Choroid plexus epithelial cell (primary cell): ENCODE data around the gene SLC6A19.

Experiments
- DNase-seq: peaks from one replicate; pipeline ENCODE4 v3.0.0-alpha.2; 2010; ENCODE audit warnings: low read depth
- H3K4me3 ChIP-seq: 2 replicates; pipeline ENCODE4 v1.5.1; 2011; ENCODE audit warnings: low read depth, mild to moderate bottlenecking, control low read depth, low read length, moderate library complexity
- TF ChIP-seq, protein P1 (sequence below): conservative IDR thresholded peaks from 2 replicates; pipeline ENCODE4 v1.5.1; 2011; ENCODE audit warnings: low read depth, mild to moderate bottlenecking, control low read depth, inconsistent platforms, low read length, moderate library complexity

SLC6A19 gene

DNA sequence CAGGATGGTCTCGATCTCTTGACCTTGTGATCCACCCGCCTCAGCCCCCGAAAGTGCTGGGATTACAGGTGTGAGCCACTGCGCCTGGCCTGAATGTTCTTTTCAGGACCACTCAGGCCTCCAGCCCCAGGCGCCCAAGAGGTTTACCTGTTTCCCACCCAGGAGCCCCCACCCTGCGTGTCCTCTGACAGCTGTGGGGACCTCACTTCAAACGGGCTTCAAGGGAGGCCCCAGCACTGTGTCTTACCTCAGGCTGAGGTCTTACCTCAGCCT is 19.1 kb upstream of the SLC6A19 start:
- TF ChIP-seq, protein P1, sequence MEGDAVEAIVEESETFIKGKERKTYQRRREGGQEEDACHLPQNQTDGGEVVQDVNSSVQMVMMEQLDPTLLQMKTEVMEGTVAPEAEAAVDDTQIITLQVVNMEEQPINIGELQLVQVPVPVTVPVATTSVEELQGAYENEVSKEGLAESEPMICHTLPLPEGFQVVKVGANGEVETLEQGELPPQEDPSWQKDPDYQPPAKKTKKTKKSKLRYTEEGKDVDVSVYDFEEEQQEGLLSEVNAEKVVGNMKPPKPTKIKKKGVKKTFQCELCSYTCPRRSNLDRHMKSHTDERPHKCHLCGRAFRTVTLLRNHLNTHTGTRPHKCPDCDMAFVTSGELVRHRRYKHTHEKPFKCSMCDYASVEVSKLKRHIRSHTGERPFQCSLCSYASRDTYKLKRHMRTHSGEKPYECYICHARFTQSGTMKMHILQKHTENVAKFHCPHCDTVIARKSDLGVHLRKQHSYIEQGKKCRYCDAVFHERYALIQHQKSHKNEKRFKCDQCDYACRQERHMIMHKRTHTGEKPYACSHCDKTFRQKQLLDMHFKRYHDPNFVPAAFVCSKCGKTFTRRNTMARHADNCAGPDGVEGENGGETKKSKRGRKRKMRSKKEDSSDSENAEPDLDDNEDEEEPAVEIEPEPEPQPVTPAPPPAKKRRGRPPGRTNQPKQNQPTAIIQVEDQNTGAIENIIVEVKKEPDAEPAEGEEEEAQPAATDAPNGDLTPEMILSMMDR, result no peak
- no peak for DNase-seq
- H3K4me3 ChIP-seq, result no peak overlapping the region

DNA sequence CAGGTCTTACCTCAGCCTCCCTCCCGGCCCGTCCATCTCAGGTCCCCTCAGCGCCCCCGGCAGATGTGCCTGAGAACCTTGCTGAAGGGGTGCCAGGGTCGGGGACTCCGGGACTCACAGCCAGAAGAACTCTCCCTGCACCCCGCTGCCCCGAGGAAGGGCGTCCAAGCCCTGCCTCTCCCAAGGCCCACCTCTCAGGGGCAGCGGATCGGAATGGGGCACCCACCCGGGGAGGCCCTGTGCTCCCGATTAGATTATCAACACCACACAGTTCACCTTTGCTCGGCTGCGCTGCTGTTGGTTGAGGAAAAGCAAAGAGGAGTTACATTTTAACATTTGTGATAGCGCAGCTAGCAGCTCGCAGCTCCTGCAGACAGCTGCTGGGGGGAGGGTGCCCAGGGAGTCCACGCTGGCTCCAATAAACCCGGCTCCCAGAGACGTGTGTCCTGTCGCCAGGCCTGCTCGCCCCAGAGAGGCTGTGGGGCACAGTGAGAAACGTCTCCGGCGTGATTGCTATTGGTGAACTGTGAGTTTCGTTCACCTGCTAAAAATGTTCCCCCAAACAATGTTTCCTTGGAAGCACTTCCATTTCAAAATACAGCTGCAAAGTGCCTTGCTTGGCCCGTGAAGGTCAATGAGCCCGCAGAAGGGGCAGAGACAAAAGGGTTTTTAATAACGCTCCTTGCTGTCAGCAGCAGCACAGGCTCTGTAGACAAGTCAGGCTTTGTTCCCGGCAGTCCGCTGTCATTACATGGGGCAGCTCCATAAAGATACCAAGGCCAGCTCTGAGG is 18.6 kb upstream of the SLC6A19 start:
- TF ChIP-seq, protein P1, result no peak
- no peak for DNase-seq
- H3K4me3 ChIP-seq, result no peak overlapping the region

DNA sequence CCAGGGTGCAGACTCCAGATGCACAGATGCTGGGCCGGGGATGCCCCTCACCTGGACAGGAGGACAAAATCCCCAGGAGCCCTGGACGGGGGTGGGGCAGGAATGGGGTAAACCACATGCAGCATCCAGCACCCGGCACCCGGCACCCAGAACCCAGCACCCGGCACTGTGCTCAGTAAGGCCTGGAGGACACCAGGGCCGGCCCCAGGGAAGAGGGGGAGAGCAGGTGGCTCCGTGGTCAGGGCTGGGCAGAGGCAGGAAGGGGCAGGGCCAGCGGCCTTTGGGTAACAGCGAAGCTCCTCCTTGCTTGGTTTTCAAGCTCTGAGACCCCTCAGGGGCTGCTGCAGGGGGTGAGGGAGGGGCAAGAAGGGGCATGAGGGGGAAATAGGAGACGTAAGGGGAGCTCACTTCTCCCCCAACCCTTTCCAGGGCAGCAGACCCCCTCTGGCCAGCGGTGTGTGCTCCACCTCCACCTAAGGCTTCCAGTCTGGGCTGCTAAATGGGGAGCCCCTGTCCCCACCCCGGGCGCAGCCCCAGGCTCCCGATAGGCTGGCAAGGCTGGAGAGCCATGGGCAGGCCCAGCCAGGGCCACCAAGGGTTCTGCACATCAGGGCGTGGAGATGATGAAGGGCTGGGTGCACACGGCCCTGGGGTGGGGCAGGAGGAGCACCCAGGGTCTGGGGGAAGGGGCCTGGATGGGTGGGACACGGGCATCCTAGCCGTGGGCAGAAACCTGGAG is 17.8 kb upstream of the SLC6A19 start:
- no peak overlapping the region for H3K4me3 ChIP-seq
- TF ChIP-seq, protein P1, result no peak

DNA sequence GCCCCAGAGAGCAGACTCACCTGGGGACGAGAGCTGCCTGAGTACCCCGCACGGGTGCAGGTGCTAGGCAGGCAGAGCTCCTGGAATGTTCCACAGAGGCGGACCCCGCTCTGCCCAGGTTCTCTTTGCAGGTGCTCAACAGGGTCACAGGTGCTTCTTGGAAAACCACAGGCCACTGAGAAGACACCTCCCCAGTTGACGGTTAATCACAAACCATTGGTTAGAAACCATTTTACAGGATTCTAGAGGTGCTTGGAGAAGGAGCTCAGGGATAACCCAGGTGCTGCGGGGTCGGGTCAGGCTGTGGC is 17.3 kb upstream of the SLC6A19 start:
- no peak for DNase-seq
- TF ChIP-seq, protein P1, result no peak
- H3K4me3 ChIP-seq, result no peak overlapping the region

More for the DNA sequence above, 17.8 kb upstream of the SLC6A19 start:
- no peak for DNase-seq

DNA sequence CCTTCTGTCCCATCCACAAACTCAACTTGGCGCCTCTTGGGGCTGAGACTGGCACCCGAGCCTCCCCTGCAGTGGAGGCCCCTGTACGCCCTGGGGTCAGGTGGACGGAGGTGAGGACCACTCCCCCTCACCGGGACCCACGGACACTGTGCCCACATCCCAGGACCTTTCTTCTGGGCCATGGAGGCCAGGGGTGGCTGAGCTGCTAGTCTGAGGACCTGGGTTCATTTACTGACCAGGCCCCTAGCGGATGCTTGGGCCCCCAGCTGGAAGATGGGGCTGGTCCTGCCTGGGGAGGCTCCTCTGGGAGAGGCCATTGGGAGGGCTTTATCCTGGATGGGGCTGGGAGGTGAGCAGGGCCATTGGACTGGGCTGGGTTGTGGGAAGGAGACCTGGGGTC is 16.9 kb upstream of the SLC6A19 start:
- TF ChIP-seq, protein P1, result no peak
- H3K4me3 ChIP-seq, result no peak overlapping the region
- no peak for DNase-seq

DNA sequence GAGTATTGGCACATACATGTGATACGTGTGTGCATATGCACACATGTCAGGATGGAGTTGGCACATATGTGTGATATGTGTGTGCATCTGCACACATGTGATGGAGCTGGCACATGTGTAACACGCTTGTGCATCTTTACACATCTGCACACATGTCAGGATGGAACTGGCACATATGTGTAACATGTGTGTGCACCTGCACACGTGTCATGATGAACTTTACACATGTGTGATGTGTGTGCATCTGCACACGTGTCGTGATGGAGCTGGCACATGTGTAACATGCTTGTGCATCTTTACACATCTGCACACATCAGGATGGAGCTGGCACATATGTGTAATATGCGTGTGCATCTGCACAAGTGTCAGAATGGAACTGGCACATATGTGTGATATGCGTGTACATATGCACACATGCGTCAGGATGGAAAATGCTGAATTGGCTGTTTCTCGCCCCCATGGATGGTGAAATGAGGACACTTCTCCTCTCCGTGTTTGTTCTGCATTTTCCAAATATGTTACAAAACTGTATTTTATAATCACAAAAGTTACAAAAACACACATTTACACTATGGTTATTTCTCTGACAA is 16.3 kb upstream of the SLC6A19 start:
- H3K4me3 ChIP-seq, result no peak overlapping the region
- TF ChIP-seq, protein P1, result no peak
- no peak for DNase-seq
